Activated CD4-positive, alpha-beta T cell treated with anti-CD3 and anti-CD28 coated beads, Interleukin-2, amount 50 U/mL, for 24 hours (primary cell): ENCODE results near the gene ARHGAP6.

Experiments
- DNase-seq, 2 donors: peaks; one replicate each; pipeline ENCODE4 v3.0.0-alpha.2; 2020; ENCODE audit warnings: low read depth in 1 of 2, low spot score in 1 of 2

Gene ARHGAP6

GRCh38 chrX:11427453-11428071 lies 238.2 kb downstream of the ARHGAP6 start:
- DNase-seq, result no peak

- DNase-seq, result no peak
These were observed 238.8 kb downstream of the ARHGAP6 start for GRCh38 chrX:11426712-11427452.

- DNase-seq, result no peak
These were observed 240.6 kb downstream of the ARHGAP6 start for GRCh38 chrX:11424903-11425674.

GRCh38 chrX:11423949-11424348 lies 241.8 kb downstream of the ARHGAP6 start:
- DNase-seq, result no peak

GRCh38 chrX:11423362-11423818 lies 242.3 kb downstream of the ARHGAP6 start:
- DNase-seq, result no peak

DNA sequence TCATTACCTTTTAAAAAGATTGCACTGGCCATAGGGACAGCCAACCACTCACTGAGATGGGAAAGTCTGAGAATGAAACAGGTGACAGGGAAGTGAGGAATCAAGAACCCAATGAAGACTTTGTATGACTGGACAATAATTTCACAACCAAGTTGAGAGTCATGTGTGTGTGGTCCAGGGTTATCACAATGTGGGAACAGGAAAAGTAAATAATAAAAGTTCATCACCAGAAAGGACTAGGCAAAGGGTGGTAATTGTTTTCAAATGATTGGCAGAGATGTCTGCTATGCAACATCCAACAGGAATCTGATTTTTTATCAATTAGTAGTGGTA lies 243.2 kb downstream of the ARHGAP6 start:
- DNase-seq, result no peak

GRCh38 chrX:11421805-11422524 lies 243.8 kb downstream of the ARHGAP6 start:
- DNase-seq, result no peak

- DNase-seq, result no peak
These were observed 244.9 kb downstream of the ARHGAP6 start for GRCh38 chrX:11420851-11421250.

DNA sequence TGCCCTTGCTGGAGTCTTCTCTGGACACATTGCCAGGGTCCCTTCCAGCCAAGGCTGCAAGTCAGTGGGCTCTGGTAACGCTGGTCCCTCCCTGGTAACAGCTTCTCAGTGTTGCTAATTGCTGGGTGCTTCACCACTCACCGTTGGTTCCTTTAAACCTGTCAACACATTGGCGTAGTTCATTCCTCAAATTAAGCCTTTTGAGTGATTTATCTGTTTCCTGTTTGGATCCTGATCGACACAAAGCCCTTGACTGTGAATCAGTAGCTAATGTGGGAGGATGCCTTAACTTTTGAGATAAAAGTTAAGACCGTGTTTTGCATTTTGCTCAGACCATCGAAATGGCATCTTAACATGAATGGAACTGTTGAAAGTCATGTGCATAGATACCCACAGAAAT lies 246.6 kb downstream of the ARHGAP6 start:
- DNase-seq, result no peak

DNA sequence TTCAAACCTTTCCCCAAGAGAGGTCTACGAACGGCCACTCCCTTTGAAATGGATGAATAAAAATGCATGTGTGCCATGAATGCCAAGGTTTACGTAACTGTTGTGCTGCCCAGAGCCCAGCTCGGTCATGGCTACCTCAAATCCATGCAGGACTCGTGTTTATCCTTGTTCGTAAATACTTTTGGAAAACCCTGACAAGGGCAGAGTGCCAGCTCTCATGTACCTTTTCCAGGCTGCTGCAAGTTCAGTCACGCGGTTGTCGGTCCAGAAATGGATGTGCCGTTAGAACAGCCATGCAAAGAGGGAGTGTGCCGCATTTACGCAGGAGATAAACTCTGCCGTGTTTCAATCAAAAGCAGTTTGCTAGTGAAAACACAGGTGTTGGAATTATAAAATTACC lies 249.1 kb downstream of the ARHGAP6 start:
- no peak for DNase-seq

DNA sequence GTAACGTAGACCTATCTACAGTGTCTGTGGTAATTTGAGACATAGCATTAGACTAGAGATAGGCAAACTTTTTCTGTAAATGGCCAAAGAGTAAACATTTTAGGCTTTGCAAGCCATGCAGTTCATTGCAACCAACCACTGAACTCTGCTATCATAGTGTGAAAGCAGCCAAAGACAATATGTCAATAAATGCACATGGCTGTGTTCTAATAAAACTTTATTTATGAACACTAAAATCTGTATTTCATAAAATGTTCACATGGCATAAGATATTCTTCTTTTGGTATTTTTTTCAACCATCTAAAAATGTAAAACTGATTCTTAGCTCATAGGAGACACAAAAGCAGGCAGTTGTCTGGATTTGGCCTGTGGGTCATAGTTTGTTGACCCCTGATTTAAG lies 251.6 kb downstream of the ARHGAP6 start:
- no peak for DNase-seq

- no peak for DNase-seq
These were observed 252.8 kb downstream of the ARHGAP6 start for GRCh38 chrX:11412715-11413623.

- no peak for DNase-seq
These were observed 255.8 kb downstream of the ARHGAP6 start for GRCh38 chrX:11409957-11410356.

DNA sequence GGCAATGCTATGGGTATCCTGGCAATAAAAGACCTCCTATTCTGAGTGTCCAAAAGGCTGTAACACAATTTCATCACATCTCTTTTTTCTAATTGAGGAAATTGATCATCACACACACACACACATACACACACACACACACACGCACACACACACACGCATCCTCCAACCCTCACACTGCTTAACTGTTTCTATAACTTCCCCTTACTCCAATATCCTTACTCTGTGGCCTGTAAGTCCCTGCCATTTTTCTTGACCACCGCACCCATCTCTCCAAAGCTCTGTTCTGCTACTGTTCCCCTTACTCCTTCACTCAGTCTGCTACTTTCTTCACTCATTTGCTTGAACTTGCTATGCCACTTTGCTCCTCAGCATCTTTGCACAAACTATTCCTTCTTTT lies 256.9 kb downstream of the ARHGAP6 start:
- DNase-seq, result no peak

GRCh38 chrX:11408109-11408405 lies 257.7 kb downstream of the ARHGAP6 start:
- no peak for DNase-seq

- DNase-seq, result no peak
These were observed 258.2 kb downstream of the ARHGAP6 start for GRCh38 chrX:11407331-11408108.

- no peak for DNase-seq
These were observed 259.5 kb downstream of the ARHGAP6 start for GRCh38 chrX:11406109-11406765.

GRCh38 chrX:11403631-11404030 lies 262.1 kb downstream of the ARHGAP6 start:
- no peak for DNase-seq

GRCh38 chrX:11401966-11402365 lies 263.8 kb downstream of the ARHGAP6 start:
- no peak for DNase-seq
